Liver (tissue), 3 donors: ENCODE measurements around the gene DYRK1A.

Experiments
- CTCF ChIP-seq: fragments of 150-350 bp; IDR thresholded peaks from 2 replicates; pipeline ENCODE4 v1.5.1; 2017; ENCODE audit warnings: improper control_type of control experiment, low read depth, low read length; ENCODE audit not compliant: missing input control
- EGR1 ChIP-seq, 2 donors: IDR thresholded peaks; 2 replicates each; pipeline ENCODE4 v1.6.1; 2016 to 2018; ENCODE audit warnings: antibody characterized with exemption in 2 of 2, low read depth in 2 of 2
- HNF4A ChIP-seq, 2 donors: conservative IDR thresholded peaks; 2 replicates each; pipeline ENCODE4 v1.6.1; 2016; ENCODE audit warnings: antibody characterized with exemption in 2 of 2, mild to moderate bottlenecking in 2 of 2
- YY1 ChIP-seq: IDR thresholded peaks from 2 replicates; pipeline ENCODE4 v1.6.1; 2016; ENCODE audit warnings: antibody characterized with exemption, mild to moderate bottlenecking
- donor health status: healthy.
- donor health status: healthy.

GRCh38 chr21:37356706-37357105 lies 9.9 kb upstream of the DYRK1A start:
- no peak for TF ChIP-seq HNF4A (conservative IDR thresholded peaks at IDR 0.05)
- TF ChIP-seq CTCF = no peak
- no peak for TF ChIP-seq YY1
- no peak for TF ChIP-seq EGR1 (IDR thresholded peaks at IDR 0.05; ENCODE audit: low read depth in 2 of 2)
